OCI-M1 (cell line): ENCODE measurements around the gene ANAPC2.

Experiments
- DNase-seq: peaks from one replicate; lab custom pipeline; 2025; lab: John Stamatoyannopoulos, UW

ANAPC2 gene

DNA sequence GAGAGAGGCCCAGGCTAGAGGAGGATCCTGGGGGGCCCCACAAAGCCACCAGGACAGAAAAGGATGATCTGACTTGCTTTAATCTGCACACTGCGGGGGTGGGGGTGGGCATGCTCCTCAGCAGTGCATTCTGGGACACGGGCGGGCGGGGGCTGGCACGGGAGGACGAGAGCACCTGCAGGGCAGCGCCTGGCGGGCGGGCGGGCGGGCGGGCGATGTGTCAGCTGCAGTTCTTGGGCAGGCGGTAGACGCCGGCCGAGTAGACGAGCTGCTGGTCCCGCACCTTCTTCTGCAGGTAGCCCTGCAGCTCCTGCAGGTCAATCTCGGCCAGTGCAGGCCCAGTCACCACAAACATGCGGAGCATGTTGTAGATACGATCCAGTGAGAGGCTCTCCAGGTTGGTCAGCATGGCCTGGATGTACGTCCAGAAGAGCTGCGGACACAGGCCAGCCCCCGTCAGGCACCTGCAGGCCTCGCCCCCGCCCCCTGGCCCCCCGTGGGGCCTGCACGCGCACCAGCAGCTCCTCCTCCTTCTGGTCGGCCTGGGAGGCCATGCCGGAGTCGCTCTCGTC is 13.6 kb downstream of the ANAPC2 start:
- DNase-seq: no peak

DNA sequence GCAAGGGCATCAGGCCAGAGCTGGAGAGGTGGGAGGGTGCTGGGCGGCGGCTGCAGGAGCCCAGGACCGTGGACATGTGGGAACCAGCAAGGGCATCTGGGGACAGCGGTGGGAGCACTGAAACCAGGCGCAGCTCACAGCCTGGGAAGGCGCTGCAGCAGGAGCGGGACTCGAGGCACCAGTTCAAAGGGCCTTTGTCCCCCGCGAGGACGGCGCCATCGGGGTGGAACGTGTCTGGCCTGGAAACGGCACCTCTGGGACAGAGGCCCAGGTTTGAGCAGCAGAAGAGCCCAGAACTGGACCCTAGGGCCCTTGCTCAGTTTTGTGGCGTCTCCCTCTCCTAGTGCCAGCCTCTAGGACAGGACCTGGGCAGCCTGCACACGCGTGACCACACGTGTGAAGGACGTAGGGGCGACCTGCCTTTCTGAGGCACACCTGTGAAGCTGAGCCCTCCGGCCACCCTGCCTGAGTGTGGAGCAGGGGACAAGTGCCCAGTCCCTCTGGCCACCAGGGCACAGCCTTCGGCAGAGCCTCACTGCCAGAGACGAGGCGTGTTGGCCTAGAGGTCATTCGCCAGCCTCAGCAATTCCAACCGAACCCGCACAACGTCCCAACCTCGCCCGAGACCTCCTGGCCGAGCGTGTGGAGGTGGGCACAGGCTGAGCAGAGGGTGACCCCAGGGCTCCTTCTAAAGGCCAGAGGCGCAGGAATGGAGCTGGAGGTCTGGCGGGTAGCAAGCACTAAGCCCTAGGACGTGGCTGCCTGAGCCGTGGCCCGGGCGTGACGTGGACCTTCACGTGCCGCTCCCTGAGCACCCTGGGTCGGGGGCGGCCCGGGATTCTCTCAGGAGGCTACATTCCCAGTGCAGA is 14.3 kb downstream of the ANAPC2 start:
- DNase-seq: no peak

DNA sequence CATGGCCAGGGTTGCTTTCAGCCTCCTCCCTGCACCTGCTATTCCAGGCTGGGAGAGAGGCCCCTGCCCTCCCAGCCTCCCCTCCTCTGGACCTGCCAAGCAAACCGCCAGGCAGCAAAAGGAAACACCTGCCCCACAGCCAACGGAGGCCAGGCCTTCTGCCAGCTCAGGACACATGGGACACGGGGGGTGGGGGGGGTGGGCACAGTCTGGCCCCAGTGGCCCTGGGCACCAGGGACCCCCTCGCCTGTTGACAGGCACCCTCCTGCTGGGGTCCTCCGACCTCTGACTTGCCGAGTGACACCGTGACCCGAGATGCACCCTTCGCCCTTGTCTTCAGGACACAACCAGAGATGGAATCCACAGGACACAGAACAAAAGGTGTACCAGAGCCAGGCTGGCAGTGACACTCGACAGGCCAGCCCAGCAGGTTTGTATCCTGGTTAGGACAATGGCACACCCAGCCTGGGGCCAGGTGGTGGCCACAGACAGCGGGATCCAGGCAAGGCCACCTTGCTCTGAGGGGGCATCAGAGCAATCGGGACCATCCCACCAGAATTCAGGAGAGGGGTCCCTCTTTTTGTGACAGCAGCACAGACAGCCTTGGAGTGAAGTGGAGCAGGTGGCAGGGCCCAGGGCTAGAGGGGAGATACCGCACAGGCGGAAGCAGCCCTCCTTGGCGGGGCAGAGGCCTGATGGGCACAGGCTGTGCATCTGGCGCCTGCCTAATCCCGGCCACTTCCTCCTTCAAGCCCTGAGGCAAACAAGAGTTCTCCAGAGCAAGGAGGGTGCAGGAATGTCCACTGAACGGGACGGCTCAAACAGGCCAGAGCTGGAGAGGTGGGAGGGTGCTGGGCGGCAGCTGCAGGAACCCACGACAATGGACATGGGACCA is 15.2 kb downstream of the ANAPC2 start:
- DNase-seq: no peak

DNA sequence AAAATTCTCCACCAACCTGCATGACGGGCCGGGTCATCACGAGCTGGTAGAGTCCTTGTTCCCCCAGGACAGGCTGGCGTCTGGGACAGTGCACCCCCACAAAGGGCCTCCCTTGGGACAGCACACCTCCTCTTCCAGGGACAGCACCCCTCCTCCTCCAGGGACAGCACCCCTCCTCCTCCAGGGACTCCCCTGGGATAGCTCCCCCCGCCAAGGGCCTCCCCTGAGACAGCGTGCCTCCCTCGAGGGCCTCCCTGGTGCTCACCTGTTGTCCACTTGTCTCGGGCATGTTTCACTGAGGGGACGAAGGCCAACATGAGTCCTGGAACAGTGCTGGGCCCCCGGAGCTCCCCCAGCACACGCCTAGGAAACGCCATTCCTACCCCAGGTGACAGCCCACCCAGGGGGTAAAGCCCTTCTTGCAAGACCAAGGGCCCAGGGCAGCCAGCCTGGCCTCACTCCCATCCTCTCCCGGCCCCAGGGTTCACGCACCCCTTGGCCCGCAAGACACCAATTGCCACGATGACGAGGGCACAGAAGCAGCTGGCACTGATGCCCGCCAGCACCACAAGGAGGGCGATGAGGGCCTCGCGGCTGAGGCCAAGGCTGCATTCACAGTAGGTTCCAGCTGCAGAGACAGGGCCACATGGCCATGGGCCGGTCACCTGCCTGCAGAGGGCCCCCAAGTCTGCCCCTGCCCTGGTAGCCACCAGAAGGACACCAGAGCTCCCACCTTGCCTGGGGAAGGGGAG is 17.0 kb downstream of the ANAPC2 start:
- no peak for DNase-seq

DNA sequence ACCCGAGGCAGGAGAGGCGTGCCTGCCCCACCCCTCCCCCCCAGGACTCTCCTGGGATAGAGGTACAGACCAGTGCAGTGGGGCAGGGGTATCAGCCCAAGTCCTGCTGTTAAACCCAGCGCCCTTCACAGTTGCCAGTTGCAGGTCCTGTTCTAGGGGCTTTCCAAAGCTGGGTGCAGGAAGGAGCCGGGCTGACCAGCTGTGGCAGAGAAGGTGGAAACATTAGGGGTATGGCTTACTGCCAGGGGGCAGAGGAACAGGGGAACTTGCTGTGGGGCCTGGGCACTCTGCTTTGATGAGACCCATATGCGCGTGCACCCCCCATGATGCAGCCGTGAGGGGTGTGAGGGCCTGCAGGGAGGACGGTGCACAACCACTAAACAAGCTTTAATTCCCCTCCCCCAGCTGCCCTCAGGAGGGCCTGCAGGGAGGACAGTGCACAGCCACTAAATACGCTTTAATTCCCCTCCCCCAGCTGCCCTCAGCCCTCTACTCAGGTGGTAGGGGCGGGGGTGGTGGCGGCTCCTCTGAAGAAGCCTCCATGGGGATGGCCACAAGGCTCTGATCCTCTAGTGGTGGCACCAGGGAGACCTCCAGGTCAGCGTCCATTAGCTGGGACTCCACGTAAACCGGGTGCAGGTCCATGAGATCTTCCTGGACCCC is 17.7 kb downstream of the ANAPC2 start:
- no peak for DNase-seq

DNA sequence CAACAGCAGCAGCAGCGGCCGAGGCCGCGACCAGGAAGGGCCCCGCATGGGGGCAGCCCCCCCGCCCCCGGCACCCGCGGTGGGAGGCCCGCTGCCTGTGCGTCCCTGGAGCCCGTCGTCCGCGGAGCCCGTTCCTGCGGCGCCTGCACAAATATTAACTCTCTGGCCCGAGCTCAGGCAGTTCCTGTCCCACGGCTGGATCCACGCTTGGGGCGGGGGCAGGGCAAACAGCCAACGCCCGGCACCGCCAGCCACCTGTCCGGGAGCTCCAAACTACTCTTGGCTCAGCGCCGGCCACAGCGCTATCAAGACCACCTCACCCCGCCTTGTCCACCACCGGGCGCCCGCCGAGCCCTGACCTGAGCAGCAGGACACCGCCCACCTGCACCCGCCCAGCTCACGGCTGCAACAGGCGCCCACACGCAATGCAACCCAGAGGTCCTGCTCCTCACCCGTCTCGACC is 18.4 kb downstream of the ANAPC2 start, which contains the start of gene LRRC26:
TSS of gene LRRC26 (minus strand) at position 156 of the 463 bp plus-strand sequence. CDS start at position 48, 108 bp downstream.
- no peak for DNase-seq

DNA sequence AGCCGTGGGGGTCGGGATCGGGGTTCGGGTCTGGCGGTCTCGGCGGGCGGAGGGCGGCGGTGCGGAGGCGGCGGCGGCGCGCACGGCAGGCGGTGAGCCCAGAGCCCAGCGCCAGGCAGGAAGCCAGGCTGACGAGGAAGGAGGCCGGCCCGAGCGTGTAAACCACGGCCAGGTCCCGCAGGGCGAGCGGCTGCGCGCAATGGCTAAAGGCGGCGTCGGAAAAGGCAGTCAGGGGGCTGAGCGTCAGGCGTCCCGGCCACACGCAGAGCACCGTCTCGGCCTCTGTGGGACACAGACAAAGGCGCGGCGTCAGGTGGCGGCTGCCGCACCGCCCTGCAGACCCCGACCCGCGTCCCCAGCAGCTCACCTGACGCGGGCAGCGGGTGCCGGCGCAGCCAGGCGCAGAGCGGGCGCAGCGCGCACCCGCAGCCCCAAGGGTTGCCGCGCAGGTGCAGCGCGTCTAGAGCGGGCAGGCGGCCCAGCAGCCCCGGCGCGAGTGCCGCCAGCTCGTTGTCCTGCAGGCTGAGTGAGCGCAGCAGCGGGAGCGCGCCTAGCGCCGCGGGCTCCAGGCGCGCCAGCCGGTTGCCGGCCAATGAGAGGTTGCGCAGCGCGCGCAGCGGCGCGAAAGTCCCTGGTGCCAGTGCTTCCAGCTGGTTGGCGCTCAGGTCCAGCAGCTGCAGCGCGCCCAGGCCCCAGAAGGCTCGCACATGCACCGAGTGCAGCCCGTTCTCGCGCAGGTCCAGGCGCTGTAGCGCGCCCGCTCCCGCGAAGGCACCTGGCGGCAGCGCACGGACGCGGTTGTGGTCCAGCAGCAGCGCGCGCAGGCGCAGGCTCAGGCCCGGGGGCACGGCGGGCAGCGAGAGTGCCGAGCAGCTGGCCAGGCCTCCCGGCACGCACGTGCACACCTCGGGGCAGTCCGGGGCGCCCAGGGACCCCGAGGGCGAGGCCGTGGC is 19.2 kb downstream of the ANAPC2 start:
- DNase-seq: no peak

DNA sequence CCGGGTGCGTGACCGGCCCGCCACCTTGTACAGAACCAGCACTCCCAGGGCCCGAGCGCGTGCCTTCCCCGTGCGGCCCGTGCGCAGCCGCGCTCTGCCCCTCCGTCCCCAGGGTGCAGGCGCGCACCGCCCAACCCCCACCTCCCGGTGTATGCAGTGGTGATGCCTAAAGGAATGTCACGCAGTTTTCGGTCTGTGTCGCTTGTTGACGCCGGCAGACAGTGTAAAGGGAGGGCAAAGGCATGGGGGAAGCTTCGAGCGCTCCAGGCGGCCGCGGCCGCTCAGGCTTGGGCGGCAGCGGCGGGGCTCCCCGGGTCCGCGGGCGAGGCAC is 19.8 kb downstream of the ANAPC2 start:
- peak; percentile 26 for DNase-seq

DNA sequence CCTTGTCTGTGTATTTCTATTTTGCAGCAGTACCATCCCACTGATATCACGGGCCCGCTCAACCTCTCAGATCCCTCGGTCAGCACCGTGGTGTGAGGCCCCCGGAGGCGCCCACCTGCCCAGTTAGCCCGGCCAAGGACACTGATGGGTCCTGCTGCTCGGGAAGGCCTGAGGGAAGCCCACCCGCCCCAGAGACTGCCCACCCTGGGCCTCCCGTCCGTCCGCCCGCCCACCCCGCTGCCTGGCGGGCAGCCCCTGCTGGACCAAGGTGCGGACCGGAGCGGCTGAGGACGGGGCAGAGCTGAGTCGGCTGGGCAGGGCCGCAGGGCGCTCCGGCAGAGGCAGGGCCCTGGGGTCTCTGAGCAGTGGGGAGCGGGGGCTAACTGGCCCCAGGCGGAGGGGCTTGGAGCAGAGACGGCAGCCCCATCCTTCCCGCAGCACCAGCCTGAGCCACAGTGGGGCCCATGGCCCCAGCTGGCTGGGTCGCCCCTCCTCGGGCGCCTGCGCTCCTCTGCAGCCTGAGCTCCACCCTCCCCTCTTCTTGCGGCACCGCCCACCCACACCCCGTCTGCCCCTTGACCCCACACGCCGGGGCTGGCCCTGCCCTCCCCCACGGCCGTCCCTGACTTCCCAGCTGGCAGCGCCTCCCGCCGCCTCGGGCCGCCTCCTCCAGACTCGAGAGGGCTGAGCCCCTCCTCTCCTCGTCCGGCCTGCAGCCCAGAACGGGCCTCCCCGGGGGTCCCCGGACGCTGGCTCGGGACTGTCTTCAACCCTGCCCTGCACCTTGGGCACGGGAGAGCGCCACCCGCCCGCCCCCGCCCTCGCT is 20.4 kb downstream of the ANAPC2 start:
- DNase-seq: peak; percentile 9

DNA sequence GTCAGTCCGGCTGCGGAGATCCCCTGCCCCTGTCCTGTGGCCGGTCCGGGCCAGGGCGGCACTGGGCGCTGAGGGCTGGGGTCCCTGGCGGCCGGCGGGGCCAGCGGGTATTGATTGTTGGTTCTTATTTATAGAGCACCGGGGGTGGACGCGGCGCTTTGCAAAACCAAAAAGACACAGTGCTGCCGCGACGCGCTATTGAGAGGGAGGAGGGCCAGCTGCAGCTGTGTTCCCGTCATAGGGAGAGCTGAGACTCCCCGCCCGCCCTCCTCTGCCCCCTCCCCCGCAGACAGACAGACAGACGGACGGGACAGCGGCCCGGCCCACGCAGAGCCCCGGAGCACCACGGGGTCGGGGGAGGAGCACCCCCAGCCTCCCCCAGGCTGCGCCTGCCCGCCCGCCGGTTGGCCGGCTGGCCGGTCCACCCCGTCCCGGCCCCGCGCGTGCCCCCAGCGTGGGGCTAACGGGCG is 21.0 kb downstream of the ANAPC2 start:
- DNase-seq: no peak

DNA sequence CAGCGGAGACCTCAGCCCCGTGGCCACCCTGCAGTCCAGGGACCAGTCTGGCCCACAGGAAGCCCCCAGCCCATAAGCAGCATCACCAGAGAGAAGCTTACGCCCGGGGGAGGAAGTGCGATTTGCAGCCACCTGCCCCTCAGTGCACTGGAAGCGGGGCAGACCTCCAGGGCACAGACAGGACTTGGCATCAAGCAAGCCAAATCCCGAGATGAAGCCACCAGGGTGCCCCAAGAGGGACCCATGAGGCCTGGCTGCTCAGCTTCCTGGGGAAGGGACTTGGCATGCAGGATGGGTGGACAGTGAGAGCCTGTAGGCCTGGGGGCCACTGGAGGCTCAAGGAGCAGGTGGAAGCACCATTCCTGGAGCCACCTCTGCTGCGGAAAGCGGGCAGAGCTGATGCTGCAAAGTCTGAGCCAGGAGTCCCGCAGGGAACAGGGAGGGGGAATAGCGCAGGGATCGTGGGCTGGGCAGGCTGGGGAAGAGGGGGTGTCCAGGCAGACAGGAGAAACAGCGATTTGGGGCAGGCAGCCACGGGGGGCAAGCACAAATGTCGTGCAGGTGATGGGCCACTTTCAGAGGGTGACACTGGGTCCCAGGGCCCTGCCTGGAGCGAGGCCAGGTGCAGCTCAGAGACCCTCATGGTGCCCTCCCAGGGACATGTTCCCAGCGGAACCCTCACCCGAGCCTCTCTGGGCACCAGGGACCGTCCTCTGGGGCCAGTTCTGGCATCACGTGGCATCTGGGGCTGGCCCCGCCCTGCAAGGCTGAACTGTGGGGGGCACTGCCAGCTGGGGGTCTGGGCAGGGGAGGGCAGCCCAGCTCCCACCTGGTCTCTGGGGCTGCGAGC is 21.8 kb downstream of the ANAPC2 start:
- no peak for DNase-seq

DNA sequence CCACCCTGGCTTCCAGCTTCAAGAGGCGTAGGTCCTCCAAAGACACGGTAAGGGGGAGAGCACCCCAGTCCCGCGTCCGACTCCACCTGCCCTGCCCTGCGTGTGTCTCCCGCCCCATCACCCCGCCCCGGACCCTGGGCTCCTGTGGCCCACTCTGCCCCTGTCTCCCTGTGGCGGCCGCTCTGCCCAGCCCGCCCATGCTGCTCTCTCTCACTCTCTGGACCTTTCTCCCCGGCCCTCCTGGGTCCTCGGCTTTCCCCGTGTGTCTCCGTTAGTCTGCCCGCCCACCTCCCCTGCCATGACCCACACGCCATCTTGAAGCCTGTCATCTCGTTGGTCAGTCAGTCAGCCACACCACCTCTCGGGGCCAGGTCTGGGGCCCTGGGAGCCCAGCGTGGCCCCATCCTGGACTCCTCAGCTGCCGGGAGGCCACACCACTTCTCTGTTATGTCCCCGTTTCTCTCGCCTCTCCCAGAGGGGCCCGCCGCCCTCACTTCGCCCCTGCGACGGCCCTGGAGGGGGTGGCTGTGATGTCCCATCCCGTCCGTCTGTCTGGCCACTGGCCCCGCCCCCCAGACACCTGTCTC is 23.0 kb downstream of the ANAPC2 start:
- no peak for DNase-seq

DNA sequence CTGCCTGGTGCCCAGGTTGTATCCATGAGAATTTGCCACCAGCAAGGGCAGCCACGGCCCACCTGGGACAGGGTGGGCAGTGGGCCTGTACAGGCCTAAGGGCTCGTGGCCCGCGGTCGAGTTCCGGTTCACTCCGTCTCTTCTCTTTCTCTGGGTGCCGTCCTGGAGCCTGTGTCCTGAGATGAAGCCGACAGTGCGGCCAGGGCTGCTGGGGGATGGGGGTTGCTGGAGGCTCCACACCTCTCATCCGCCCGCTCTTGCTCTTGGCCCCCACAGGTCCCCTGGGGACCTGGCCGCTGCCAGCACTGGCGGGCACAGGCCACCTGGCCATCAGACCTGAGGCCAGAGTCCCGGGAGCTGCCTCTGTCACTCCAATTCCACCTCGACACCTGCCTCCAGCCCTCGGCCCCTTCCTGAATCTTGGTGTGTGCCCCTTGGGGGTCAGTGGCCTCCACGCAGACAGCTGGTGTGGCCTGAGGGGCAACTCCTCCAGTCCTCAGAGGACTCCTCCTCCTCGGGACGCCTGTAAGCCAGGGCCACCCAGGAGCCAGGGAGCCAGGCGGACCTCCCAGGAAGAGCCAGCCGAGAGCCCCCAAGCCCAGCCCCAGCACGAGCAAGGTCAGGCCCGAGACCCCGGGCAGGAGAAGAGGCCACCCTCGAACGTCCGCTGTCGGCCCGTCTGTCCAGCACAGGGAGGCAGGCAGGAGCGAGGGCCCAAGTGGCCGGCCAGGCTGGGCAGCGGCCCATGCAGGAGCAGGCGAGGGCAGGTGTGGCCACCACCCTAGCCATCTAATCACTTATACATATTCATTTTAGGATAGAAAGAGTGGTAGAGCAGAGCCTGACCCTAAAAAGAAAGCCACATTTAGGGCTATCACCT is 23.8 kb downstream of the ANAPC2 start:
- DNase-seq: no peak

DNA sequence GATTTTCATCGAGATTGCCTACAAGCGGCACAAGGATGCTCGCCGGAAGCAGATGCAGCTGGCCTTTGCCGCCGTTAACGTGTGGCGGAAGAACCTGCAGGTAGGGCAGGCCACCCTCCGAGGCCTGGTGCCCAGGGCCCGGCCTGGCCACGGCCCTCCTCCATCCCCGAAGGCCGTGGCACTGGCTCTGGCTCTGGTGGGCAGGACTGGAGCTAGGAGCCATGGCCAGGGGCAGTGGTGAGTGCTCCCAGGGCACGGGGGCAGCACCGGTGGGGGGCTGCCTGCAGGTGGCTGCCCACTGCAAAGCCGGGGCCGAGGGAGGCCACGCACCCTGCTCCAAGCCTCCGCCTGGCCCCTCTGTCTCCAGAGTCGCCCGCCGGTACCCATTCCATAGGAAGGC is 24.6 kb downstream of the ANAPC2 start:
- no peak for DNase-seq

DNA sequence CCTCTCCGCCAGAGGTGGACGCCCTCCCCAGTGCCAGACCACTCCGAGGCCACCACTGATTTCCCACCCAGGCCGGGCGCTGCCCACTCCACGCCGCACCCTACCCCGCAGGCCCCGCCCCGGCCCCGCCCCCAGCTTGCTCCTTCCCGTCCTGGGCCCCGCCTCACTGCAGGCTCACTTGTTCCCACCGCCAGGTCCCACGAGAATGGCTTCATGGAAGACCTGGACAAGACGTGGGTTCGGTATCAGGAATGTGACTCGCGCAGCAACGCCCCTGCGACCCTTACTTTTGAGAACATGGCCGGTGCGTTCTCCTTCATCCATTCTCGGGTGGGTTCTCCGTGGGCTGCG is 25.0 kb downstream of the ANAPC2 start:
- DNase-seq: no peak

DNA sequence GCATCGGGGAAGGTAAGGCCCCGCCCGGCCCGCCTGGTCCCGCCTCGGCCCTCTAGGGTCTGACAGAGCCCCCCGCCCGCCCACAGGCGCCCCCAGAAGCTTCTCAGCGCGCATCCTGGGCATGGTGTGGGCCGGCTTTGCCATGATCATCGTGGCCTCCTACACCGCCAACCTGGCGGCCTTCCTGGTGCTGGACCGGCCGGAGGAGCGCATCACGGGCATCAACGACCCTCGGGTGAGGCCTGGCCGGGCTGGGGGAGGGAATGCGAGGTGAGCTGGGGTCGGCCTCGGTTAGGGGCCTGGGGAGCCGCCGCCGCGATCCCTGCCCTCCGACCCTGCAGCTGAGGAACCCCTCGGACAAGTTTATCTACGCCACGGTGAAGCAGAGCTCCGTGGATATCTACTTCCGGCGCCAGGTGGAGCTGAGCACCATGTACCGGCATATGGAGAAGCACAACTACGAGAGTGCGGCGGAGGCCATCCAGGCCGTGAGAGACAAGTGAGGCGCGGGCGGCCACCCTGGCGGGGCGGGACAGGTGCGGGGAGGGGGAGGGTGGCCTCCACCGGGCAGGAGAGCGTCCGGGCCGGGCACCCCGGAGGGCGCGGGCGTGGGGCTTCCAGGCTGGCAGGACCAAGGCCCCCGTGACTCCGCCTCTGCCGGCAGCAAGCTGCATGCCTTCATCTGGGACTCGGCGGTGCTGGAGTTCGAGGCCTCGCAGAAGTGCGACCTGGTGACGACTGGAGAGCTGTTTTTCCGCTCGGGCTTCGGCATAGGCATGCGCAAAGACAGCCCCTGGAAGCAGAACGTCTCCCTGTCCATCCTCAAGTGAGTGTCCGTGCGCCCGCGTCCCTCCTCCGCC is 25.6 kb downstream of the ANAPC2 start:
- peak; percentile 24 for DNase-seq
